ENCODE results near the gene HOXC6.
A peak's percentile ranks its signal among the peaks of the same experiment; 100 is the strongest.

Gene HOXC6

GRCh38 chr12:54033106-54033979 lies 5.1 kb downstream of the HOXC6 start (continued):
- TF ChIP-seq ZBTB49 (tag by site-specific recombination; IDR thresholded peaks at IDR 0.05; ENCODE audit: low read depth) (peak; percentile 91), ZNF24 (tag by site-specific recombination; IDR thresholded peaks at IDR 0.05) (peak; percentile 99), KLF9 (tag by site-specific recombination; IDR thresholded peaks at IDR 0.05; ENCODE audit: low read depth) (peak; percentile 58), ZNF776 (tag by site-specific recombination; IDR thresholded peaks at IDR 0.05; ENCODE audit: borderline replicate concordance) (no peak), IKZF3 (tag by site-specific recombination; IDR thresholded peaks at IDR 0.05) (peak; percentile 99), ZNF214 (tag by site-specific recombination; IDR thresholded peaks at IDR 0.05; ENCODE audit: borderline replicate concordance) (no peak), ZIC2 (tag by site-specific recombination; IDR thresholded peaks at IDR 0.05) (peak; percentile 79; the same call in 1 of the 2 replicates), ZNF175 (tag by site-specific recombination; IDR thresholded peaks at IDR 0.05) (no peak), ZNF514 (tag by site-specific recombination; IDR thresholded peaks at IDR 0.05) (no peak), OSR2 (tag by site-specific recombination; IDR thresholded peaks at IDR 0.05) (peak; percentile 97), ZNF792 (tag by site-specific recombination; IDR thresholded peaks at IDR 0.05) (peak; percentile 66; the same call in 1 of the 2 replicates), ZNF362 (tag by site-specific recombination; IDR thresholded peaks at IDR 0.05) (peak; percentile 95), ZNF501 (tag by site-specific recombination; IDR thresholded peaks at IDR 0.05) (peak; percentile 84), ZNF391 (tag by site-specific recombination; IDR thresholded peaks at IDR 0.05; ENCODE audit: borderline replicate concordance, low read depth) (peak; percentile 99), GLI4 (tag by site-specific recombination; IDR thresholded peaks at IDR 0.05) (no peak), ZNF169 (tag by site-specific recombination; IDR thresholded peaks at IDR 0.05) (no peak), ZNF549 (tag by site-specific recombination; IDR thresholded peaks at IDR 0.05) (no peak), ZNF488 (tag by site-specific recombination; IDR thresholded peaks at IDR 0.05) (peak; percentile 98), ZNF37A (tag by site-specific recombination; IDR thresholded peaks at IDR 0.05) (no peak), ZNF223 (tag by site-specific recombination; IDR thresholded peaks at IDR 0.05) (no peak), ZNF610 (tag by site-specific recombination; IDR thresholded peaks at IDR 0.05; ENCODE audit: borderline replicate concordance) (peak; percentile 93), ZNF785 (tag by site-specific recombination; IDR thresholded peaks at IDR 0.05) (no peak), KLF8 (tag by site-specific recombination; IDR thresholded peaks at IDR 0.05) (peak; percentile 83; the same call in 1 of the 2 replicates), ZNF518A (tag by site-specific recombination; conservative IDR thresholded peaks at IDR 0.05; ENCODE audit: low read depth) (no peak; the same call in 1 of the 2 replicates), SCRT2 (tag by site-specific recombination; IDR thresholded peaks at IDR 0.05) (peak; percentile 49), OVOL3 (tag by site-specific recombination; IDR thresholded peaks at IDR 0.05) (peak; percentile 99), YY2 (tag by site-specific recombination; IDR thresholded peaks at IDR 0.05) (no peak; the same call in 1 of the 2 replicates), ZNF335 (tag by site-specific recombination; conservative IDR thresholded peaks at IDR 0.05) (peak; percentile 98), ZNF561 (tag by site-specific recombination; IDR thresholded peaks at IDR 0.05; ENCODE audit: borderline replicate concordance) (peak; percentile 99), ZNF747 (tag by site-specific recombination; IDR thresholded peaks at IDR 0.05) (no peak), SETDB1 (IDR thresholded peaks at IDR 0.05; ENCODE audit: insufficient read length, low read length) (no peak)
